Activated naive CD4-positive, alpha-beta T cell treated with anti-CD3 and anti-CD28 coated beads, Interleukin-2, amount 50 U/mL, for 24 hours (primary cell): ENCODE measurements around the gene PRKAG1.

Source experiments
- H3K27ac Mint-ChIP-seq: one replicate; pipeline ENCODE4 v1.8.0; 2021; ENCODE audit warnings: mild to moderate bottlenecking, mixed read lengths
- H3K27me3 Mint-ChIP-seq: one replicate; pipeline ENCODE4 v1.8.0; 2021; ENCODE audit warnings: mixed read lengths
- H3K36me3 Mint-ChIP-seq: one replicate; pipeline ENCODE4 v1.8.0; 2021; ENCODE audit warnings: mixed read lengths
- H3K4me1 Mint-ChIP-seq: one replicate; pipeline ENCODE4 v1.8.0; 2021; ENCODE audit warnings: mixed read lengths
- H3K4me3 Mint-ChIP-seq: one replicate; pipeline ENCODE4 v1.8.0; 2021; ENCODE audit warnings: mild to moderate bottlenecking, mixed read lengths
- H3K9me3 Mint-ChIP-seq: one replicate; pipeline ENCODE4 v1.8.0; 2021; ENCODE audit warnings: mixed read lengths

PRKAG1 gene

GRCh38 chr12:49027846-49028555 is 9.4 kb upstream of the PRKAG1 start:
- Mint-ChIP-seq H3K36me3 (peaks cover 13% of the 10 kb centered on the region), H3K9me3 (no peaks in the 10 kb centered on the region), H3K4me3 (no peak overlapping the region), H3K4me1 (no peaks in the 10 kb centered on the region), H3K27me3 (no peaks in the 10 kb centered on the region), H3K27ac (no peak overlapping the region)

- H3K4me3 Mint-ChIP-seq: no peak overlapping the region
- H3K27ac Mint-ChIP-seq: no peak overlapping the region
- H3K4me1 Mint-ChIP-seq: no peaks in the 10 kb centered on the region
- H3K36me3 Mint-ChIP-seq: peaks cover 15% of the 10 kb centered on the region
- no peaks in the 10 kb centered on the region for H3K9me3 Mint-ChIP-seq
- no peaks in the 10 kb centered on the region for H3K27me3 Mint-ChIP-seq
These were observed 8.3 kb upstream of the PRKAG1 start for GRCh38 chr12:49026678-49027480.

GRCh38 chr12:49026101-49026500 is 7.5 kb upstream of the PRKAG1 start:
- H3K36me3 Mint-ChIP-seq: peaks cover 15% of the 10 kb centered on the region
- H3K27me3 Mint-ChIP-seq: no peaks in the 10 kb centered on the region
- no peaks in the 10 kb centered on the region for H3K4me1 Mint-ChIP-seq
- no peak overlapping the region for H3K27ac Mint-ChIP-seq
- H3K4me3 Mint-ChIP-seq: no peak overlapping the region
- H3K9me3 Mint-ChIP-seq: no peaks in the 10 kb centered on the region

- H3K9me3 Mint-ChIP-seq: no peaks in the 10 kb centered on the region
- no peak overlapping the region for H3K4me3 Mint-ChIP-seq
- H3K27me3 Mint-ChIP-seq: no peaks in the 10 kb centered on the region
- H3K36me3 Mint-ChIP-seq: peaks cover 15% of the 10 kb centered on the region
- H3K4me1 Mint-ChIP-seq: no peaks in the 10 kb centered on the region
- no peak overlapping the region for H3K27ac Mint-ChIP-seq
These were observed 6.9 kb upstream of the PRKAG1 start for GRCh38 chr12:49025463-49025862.

GRCh38 chr12:49024543-49024942 is 6.0 kb upstream of the PRKAG1 start:
- no peaks in the 10 kb centered on the region for H3K9me3 Mint-ChIP-seq
- peaks cover 15% of the 10 kb centered on the region for H3K36me3 Mint-ChIP-seq
- H3K4me3 Mint-ChIP-seq: no peak overlapping the region
- no peaks in the 10 kb centered on the region for H3K27me3 Mint-ChIP-seq
- H3K4me1 Mint-ChIP-seq: peaks cover 5% of the 10 kb centered on the region
- H3K27ac Mint-ChIP-seq: no peak overlapping the region

- Mint-ChIP-seq H3K36me3 (peaks cover 15% of the 10 kb centered on the region), H3K9me3 (no peaks in the 10 kb centered on the region), H3K27ac (no peak overlapping the region), H3K4me3 (no peak overlapping the region), H3K4me1 (peaks cover 11% of the 10 kb centered on the region), H3K27me3 (no peaks in the 10 kb centered on the region)
These were observed 5.2 kb upstream of the PRKAG1 start for GRCh38 chr12:49023812-49024211.

GRCh38 chr12:49022558-49023178 is 4.1 kb upstream of the PRKAG1 start:
- peaks cover 15% of the 10 kb centered on the region for H3K4me1 Mint-ChIP-seq
- H3K27ac Mint-ChIP-seq: no peak overlapping the region
- H3K9me3 Mint-ChIP-seq: no peaks in the 10 kb centered on the region
- peaks cover 11% of the 10 kb centered on the region for H3K36me3 Mint-ChIP-seq
- H3K4me3 Mint-ChIP-seq: no peak overlapping the region
- H3K27me3 Mint-ChIP-seq: no peaks in the 10 kb centered on the region

GRCh38 chr12:49021292-49021915 is 2.8 kb upstream of the PRKAG1 start:
- no peaks in the 10 kb centered on the region for H3K9me3 Mint-ChIP-seq
- no peaks in the 10 kb centered on the region for H3K27me3 Mint-ChIP-seq
- H3K4me1 Mint-ChIP-seq: peaks cover 28% of the 10 kb centered on the region
- H3K36me3 Mint-ChIP-seq: peaks cover 16% of the 10 kb centered on the region
- no peak overlapping the region for H3K27ac Mint-ChIP-seq
- H3K4me3 Mint-ChIP-seq: no peak overlapping the region

GRCh38 chr12:49020441-49020840 is 1.9 kb upstream of the PRKAG1 start:
- Mint-ChIP-seq H3K9me3 (no peaks in the 10 kb centered on the region), H3K27ac (no peak overlapping the region), H3K4me1 (peaks cover 36% of the 10 kb centered on the region), H3K27me3 (no peaks in the 10 kb centered on the region), H3K36me3 (peaks cover 18% of the 10 kb centered on the region), H3K4me3 (no peak overlapping the region)

- Mint-ChIP-seq H3K27ac (peak overlapping the region; percentile 84), H3K4me1 (peaks cover 41% of the 10 kb centered on the region), H3K36me3 (peaks cover 18% of the 10 kb centered on the region), H3K9me3 (no peaks in the 10 kb centered on the region), H3K27me3 (no peaks in the 10 kb centered on the region), H3K4me3 (peak overlapping the region; percentile 94)
These were observed 1.1 kb upstream of the PRKAG1 start for GRCh38 chr12:49019443-49020324.

- no peaks in the 10 kb centered on the region for H3K9me3 Mint-ChIP-seq
- H3K36me3 Mint-ChIP-seq: peaks cover 19% of the 10 kb centered on the region
- no peaks in the 10 kb centered on the region for H3K27me3 Mint-ChIP-seq
- H3K4me1 Mint-ChIP-seq: peaks cover 41% of the 10 kb centered on the region
- H3K4me3 Mint-ChIP-seq: peak overlapping the region; percentile 94
- peak overlapping the region; percentile 96 for H3K27ac Mint-ChIP-seq
These were observed 499 bp upstream of the PRKAG1 start for GRCh38 chr12:49019120-49019430.

GRCh38 chr12:49017891-49018260 is 700 bp downstream of the PRKAG1 start:
- Mint-ChIP-seq H3K4me3 (peak overlapping the region; percentile 94), H3K4me1 (peaks cover 41% of the 10 kb centered on the region), H3K27me3 (no peaks in the 10 kb centered on the region), H3K27ac (peak overlapping the region; percentile 93), H3K9me3 (no peaks in the 10 kb centered on the region), H3K36me3 (peaks cover 17% of the 10 kb centered on the region)

GRCh38 chr12:49015196-49015595 is 3.4 kb downstream of the PRKAG1 start:
- H3K9me3 Mint-ChIP-seq: no peaks in the 10 kb centered on the region
- H3K27ac Mint-ChIP-seq: no peak overlapping the region
- H3K4me3 Mint-ChIP-seq: peak overlapping the region; percentile 36
- peaks cover 41% of the 10 kb centered on the region for H3K4me1 Mint-ChIP-seq
- H3K36me3 Mint-ChIP-seq: peaks cover 16% of the 10 kb centered on the region
- H3K27me3 Mint-ChIP-seq: no peaks in the 10 kb centered on the region

- H3K9me3 Mint-ChIP-seq: no peaks in the 10 kb centered on the region
- peaks cover 19% of the 10 kb centered on the region for H3K36me3 Mint-ChIP-seq
- no peak overlapping the region for H3K4me3 Mint-ChIP-seq
- peaks cover 36% of the 10 kb centered on the region for H3K4me1 Mint-ChIP-seq
- H3K27ac Mint-ChIP-seq: no peak overlapping the region
- no peaks in the 10 kb centered on the region for H3K27me3 Mint-ChIP-seq
These were observed 4.0 kb downstream of the PRKAG1 start for GRCh38 chr12:49014547-49014946.

- Mint-ChIP-seq H3K36me3 (peaks cover 20% of the 10 kb centered on the region), H3K27ac (no peak overlapping the region), H3K27me3 (no peaks in the 10 kb centered on the region), H3K4me1 (peaks cover 29% of the 10 kb centered on the region), H3K4me3 (no peak overlapping the region), H3K9me3 (no peaks in the 10 kb centered on the region)
These were observed 5.1 kb downstream of the PRKAG1 start for GRCh38 chr12:49013428-49013827.
